Fibroblast of skin of left quadriceps (primary cell): Measurements from ENCODE around the gene SYT8.

Source experiments
- DNase-seq, 2 experiments: peaks; one replicate each; pipeline ENCODE4 v3.0.0-alpha.2; 2013; ENCODE audit warnings: low read depth in 2 of 2

The SYT8 gene

GRCh38 chr11:1817511-1817910 is 17.3 kb upstream of the SYT8 start:
- no peak for DNase-seq

- DNase-seq = no peak
Observed at GRCh38 chr11:1819074-1819473, 15.7 kb upstream of the SYT8 start.

GRCh38 chr11:1820463-1821325 is 14.1 kb upstream of the SYT8 start:
- DNase-seq = no peak

- no peak for DNase-seq
Observed at GRCh38 chr11:1821562-1821961, 13.2 kb upstream of the SYT8 start.

GRCh38 chr11:1822648-1823375 is 12.0 kb upstream of the SYT8 start:
- DNase-seq = no peak

- DNase-seq = no peak
Observed at GRCh38 chr11:1823376-1824220, 11.2 kb upstream of the SYT8 start.

- no peak for DNase-seq
Observed at GRCh38 chr11:1824221-1825038, 10.4 kb upstream of the SYT8 start.

GRCh38 chr11:1825039-1825740 is 9.6 kb upstream of the SYT8 start:
- no peak for DNase-seq

- no peak for DNase-seq
Observed at GRCh38 chr11:1825785-1826451, 8.9 kb upstream of the SYT8 start.

- DNase-seq = no peak
Observed at GRCh38 chr11:1826552-1827094, 8.2 kb upstream of the SYT8 start.

- peak in 1 of 2 experiments; percentile 16 for DNase-seq
Observed at GRCh38 chr11:1827095-1827813, 7.5 kb upstream of the SYT8 start.

GRCh38 chr11:1827931-1828330 is 6.9 kb upstream of the SYT8 start:
- no peak for DNase-seq

GRCh38 chr11:1828542-1828941 is 6.2 kb upstream of the SYT8 start:
- DNase-seq = no peak

- no peak for DNase-seq
Observed at GRCh38 chr11:1829039-1829820, 5.6 kb upstream of the SYT8 start.

GRCh38 chr11:1830004-1830321 is 4.8 kb upstream of the SYT8 start:
- no peak for DNase-seq

- DNase-seq = no peak
Observed at GRCh38 chr11:1830322-1831223, 4.2 kb upstream of the SYT8 start.
